GM18907 (cell line): ENCODE results near the gene MCF2L.
"Not testable (repeated sequence)": the region's sequence is repeated elsewhere in the genome, so short reads cannot be mapped to it uniquely, and the experiment has no call there.

Source experiments
- ATAC-seq: cut with Tn5 transposase; IDR thresholded peaks from one replicate; pipeline ENCODE4 v1.9.1; 2021; ENCODE audit warnings: mild to moderate bottlenecking, moderate library complexity; ENCODE audit not compliant: unreplicated experiment

The MCF2L gene

DNA sequence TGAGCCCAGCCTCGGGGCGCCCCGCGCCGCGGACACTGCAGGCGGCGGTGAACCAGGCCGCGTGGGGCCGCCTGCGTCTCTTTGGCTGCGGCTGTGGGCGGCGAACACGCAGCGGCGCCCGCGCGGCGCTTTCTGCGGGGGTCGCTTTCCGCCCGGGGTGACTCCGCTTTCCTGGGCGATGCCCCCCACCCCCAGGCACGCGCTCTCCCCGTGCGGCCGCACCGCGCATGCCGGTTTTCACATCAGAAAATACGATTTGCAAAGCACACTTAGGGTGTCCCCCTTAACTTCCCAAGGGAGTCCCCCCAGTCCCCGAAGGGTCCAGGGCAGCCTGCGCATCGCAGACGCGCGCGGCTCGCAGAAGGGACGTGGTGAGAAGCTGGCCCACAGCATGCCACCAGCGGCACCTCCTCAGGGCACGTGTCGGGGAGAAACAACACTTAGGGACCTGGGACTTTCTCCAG lies 141.9 kb downstream of the MCF2L start:
- no peak for ATAC-seq

DNA sequence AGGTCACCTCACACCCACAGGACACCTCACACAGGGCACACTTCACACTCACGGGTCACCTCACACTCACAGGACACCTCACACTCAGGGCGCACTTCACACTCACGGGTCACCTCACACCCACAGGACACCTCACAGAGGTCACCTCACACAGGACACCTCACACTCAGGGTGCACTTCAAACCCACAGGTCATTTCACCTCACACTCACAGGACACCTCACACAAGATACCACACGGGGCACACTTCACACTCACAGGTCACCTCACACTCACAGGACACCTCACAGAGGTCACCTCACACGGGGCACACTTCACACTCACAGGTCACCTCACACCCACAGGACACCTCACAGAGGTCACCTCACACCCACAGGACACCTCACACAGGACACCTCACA lies 142.8 kb downstream of the MCF2L start:
- not testable (repeated sequence) for ATAC-seq

DNA sequence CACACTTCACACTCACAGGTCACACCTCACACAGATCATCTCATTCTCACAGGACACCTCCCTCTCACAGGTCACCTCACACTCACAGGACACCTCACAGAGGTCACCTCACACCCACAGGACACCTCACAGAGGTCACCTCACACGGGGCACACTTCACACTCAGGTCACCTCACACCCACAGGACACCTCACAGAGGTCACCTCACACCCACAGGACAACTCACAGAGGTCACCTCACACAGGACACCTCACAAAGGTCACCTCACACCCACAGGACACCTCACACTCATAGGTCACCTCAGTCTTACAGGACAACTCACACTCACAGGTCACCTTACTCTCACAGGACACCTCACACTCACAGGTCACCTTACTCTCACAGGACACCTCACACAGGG lies 143.5 kb downstream of the MCF2L start:
- ATAC-seq: not testable (repeated sequence)

DNA sequence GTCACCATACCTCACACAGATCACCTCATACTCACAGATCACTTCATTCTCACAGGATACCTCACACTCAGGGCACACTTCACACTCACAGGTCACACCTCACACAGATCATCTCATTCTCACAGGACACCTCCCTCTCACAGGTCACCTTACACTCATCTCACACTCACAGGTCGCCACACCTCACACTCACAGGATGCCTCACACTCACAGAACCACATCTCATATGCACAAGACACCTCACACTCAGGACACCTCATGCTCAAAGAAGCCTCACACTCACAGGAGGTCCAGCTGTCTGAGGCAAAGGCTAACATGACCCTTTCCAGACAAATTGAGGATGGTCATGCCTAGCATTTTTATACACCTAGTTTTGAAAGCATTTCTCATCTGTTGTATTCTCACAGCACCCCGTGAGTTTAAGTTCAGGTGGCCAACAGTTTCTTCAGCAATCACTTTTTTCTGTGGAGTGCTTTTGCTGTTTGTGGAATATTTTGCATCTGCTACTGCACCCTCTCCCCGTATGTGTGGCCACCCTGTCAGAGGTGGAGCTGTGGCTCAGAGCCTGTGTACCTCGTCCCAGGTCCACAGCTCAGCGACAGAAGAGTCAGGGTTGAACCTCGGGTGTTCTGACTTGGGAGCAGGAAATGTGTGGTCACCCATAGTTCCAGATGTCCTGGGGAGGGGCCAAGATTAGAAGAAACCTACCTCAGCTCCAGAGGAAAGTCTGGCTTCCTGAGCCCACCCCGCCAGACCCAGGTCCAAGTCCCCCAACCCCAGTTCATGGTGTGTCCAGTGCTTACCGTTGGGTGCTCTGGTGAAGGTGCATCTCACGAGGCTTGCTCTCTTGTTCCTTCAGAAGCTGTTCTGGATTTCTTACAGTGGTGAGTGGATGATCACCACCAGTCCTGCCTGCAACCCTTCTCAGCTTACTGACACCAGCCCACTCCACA lies 144.2 kb downstream of the MCF2L start:
- ATAC-seq: no peak

DNA sequence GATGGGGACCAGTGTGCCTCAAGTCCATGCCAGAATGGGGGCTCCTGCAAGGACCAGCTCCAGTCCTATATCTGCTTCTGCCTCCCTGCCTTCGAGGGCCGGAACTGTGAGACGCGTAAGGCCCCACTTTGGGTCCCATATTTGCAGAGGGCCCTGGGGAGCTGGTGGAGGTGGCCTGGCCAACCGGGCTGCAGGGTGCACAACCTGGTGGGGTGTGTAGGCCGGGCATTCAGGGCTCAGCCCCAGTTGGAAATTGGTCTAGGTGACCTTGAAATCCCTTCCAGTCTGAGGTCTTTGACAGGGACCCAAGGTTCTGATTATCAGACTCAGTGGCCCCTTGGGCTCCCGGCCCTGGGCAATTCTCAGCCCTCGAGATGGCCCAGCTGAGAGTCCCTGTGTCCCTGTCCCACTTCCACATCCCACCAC lies 144.8 kb downstream of the MCF2L start:
- ATAC-seq: no peak

DNA sequence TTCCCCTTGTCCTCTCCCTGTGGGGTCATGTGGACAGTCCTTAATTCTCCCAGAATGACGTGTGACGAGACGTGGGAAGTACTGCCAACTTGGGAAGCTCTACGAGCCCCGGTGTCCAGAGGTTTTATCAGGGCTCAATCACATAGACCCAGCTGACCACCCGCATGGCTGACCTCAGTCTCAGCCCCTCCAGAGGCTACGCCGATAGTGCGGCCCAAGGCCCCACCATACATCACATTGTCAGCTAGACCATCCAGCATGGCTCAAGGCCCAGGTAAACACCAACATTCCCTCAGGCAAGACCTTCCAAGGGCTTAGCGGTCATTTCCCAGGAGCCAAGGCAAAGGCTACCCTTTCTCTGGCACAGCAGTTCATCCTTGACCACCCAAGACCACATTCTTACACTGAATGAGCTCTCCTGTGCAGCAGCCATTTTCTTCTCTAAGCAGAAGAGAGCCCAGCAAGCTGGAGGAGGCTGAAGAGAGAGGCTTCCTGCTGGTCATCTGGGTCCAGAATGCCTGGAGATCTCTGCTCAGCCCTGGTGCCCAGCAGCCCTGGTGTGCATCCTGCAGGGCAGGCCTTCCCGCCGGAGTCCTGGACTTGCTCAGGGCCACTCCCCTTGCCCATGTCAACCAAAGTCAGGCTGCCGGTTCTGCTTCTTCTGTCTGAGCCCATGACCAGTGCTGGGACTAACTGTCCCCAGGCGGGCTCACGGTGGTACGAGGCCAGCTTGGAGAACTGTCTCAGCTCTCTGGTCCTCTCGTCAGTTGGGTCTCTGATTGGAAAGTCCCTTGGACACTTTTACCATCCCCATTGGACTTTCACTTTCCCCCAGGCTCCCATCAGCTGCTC lies 145.7 kb downstream of the MCF2L start:
- no peak for ATAC-seq

DNA sequence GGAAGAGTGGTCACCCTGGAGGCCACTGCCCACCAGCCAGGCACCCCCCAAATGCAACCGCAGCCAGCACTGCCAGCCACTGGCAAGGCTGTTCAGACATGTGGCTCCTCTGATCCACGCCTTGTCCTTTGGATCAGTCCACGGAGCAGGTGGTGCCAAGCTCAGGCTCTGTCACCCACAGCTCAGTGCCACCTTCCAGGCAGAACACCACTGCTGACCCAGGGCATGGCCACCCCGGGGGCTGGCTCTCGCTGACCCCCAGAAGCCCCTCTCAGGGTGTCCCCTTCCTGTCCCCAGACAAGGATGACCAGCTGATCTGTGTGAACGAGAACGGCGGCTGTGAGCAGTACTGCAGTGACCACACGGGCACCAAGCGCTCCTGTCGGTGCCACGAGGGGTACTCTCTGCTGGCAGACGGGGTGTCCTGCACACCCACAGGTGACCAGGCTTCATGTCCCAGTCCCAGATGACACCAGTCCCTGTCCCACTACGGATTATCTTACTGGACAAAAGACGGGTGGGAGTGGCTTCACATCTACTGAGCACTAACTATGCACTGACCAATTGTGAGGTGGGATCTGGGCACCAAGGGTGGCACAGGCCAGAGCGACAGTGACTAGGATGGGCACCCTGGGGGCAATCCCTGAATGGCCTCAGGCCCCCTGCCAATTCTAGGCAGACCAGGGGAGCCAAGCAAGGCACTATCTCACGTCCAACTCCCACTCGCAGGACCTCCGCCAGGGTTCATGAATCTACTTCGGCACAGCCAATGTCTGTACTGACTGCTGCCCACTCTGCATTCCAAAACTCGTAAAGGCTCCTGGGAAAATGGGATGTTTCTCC lies 146.6 kb downstream of the MCF2L start:
- ATAC-seq: no peak

DNA sequence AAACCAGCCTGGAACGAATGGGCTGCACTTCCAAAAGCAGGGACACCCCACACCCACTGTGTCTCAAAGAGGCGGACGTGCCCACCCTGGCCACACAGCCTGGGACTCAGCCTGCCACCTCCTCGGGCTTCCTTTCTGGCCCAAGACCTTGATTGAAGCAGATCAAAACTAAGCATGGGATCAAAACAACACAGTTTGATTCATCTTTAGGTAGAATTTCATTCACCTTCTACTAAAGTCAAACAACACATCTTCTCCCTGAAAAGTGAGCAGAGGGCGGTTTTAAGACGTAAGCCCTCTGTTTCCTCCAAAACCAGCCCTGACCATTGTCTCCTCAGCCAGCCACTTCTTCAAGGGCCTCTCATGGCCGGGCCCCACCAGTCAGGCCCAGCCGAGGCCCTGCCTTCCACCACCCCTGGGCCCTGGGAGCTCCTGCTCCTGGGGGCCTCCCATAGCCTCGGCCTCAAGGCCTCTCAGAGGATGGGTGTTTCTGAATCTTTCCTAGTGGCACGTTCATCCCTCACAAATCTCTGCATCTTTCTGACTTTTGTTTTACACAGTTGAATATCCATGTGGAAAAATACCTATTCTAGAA lies 147.3 kb downstream of the MCF2L start:
- ATAC-seq: no peak

DNA sequence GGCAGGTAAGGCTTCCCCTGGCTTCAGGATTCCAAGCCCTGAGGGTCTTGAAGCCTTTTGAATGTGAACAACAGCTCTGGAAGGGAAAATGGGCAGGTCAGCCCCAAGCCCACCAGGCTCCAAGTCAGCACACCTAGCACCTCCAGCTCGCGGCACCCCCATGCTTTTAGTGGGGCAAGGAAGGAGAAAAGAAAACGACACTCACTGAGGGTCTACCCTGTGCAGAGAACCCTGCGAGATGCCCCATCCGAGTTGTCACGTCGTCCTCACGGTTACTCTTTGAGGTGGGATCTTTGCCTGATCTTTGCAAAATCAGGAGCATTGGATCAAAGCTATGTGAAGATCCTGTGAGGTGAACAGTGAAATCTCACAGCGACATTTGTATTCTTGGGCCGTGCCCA lies 147.9 kb downstream of the MCF2L start:
- no peak for ATAC-seq

DNA sequence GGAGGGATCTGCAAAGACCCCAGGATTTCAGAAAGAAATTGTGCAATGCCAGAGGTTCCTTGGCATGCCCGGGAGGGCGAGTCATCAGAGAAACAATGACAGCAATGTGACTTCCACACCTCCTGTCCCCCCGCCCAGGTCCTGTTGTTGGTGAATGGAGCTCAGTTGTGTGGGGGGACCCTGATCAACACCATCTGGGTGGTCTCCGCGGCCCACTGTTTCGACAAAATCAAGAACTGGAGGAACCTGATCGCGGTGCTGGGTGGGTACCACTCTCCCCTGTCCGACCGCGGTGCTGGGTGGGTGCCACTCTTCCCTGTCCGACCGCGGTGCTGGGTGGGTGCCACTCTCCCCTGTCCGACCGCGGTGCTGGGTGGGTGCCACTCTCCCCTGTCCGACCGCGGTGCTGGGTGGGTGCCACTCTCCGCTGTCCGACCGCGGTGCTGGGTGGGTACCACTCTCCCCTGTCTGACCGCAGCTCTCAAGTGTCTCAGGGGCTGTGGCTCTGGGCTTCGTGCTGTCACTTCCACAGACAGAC lies 148.4 kb downstream of the MCF2L start:
- ATAC-seq: no peak

DNA sequence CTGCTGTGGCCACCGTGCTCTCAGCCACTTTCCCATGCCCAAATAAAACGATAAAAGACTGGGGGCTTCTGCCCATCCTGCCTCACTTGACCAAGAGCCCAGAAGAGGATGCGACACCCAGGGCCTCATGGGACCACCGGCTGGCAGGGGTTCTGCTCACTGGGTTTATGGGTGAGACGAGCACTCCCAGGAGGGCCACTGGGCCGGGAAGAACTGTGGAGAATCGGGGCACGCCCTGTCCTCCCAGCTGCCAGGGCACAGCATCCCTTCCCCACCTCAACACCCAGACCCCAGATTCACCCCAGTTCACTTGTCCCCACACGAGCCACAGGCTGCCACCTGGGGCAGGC lies 148.9 kb downstream of the MCF2L start:
- ATAC-seq: no peak

DNA sequence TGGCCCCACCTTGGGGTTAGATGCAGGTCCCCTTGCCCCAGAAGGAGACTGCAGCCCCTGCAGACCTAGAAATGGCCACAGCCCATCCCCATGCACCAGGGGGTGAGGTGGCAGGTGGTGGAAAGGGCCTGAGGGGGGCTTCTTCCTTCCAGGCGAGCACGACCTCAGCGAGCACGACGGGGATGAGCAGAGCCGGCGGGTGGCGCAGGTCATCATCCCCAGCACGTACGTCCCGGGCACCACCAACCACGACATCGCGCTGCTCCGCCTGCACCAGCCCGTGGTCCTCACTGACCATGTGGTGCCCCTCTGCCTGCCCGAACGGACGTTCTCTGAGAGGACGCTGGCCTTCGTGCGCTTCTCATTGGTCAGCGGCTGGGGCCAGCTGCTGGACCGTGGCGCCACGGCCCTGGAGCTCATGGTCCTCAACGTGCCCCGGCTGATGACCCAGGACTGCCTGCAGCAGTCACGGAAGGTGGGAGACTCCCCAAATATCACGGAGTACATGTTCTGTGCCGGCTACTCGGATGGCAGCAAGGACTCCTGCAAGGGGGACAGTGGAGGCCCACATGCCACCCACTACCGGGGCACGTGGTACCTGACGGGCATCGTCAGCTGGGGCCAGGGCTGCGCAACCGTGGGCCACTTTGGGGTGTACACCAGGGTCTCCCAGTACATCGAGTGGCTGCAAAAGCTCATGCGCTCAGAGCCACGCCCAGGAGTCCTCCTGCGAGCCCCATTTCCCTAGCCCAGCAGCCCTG lies 149.4 kb downstream of the MCF2L start:
- no peak for ATAC-seq

DNA sequence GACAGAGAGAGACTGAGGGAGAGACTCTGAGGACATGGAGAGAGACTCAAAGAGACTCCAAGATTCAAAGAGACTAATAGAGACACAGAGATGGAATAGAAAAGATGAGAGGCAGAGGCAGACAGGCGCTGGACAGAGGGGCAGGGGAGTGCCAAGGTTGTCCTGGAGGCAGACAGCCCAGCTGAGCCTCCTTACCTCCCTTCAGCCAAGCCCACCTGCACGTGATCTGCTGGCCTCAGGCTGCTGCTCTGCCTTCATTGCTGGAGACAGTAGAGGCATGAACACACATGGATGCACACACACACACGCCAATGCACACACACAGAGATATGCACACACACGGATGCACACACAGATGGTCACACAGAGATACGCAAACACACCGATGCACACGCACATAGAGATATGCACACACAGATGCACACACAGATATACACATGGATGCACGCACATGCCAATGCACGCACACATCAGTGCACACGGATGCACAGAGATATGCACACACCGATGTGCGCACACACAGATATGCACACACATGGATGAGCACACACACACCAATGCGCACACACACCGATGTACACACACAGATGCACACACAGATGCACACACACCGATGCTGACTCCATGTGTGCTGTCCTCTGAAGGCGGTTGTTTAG lies 150.3 kb downstream of the MCF2L start:
- no peak for ATAC-seq

DNA sequence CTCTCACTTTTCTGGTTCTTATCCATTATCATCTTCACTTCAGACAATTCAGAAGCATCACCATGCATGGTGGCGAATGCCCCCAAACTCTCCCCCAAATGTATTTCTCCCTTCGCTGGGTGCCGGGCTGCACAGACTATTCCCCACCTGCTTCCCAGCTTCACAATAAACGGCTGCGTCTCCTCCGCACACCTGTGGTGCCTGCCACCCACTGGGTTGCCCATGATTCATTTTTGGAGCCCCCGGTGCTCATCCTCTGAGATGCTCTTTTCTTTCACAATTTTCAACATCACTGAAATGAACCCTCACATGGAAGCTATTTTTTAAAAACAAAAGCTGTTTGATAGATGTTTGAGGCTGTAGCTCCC lies 150.8 kb downstream of the MCF2L start:
- ATAC-seq: no peak

DNA sequence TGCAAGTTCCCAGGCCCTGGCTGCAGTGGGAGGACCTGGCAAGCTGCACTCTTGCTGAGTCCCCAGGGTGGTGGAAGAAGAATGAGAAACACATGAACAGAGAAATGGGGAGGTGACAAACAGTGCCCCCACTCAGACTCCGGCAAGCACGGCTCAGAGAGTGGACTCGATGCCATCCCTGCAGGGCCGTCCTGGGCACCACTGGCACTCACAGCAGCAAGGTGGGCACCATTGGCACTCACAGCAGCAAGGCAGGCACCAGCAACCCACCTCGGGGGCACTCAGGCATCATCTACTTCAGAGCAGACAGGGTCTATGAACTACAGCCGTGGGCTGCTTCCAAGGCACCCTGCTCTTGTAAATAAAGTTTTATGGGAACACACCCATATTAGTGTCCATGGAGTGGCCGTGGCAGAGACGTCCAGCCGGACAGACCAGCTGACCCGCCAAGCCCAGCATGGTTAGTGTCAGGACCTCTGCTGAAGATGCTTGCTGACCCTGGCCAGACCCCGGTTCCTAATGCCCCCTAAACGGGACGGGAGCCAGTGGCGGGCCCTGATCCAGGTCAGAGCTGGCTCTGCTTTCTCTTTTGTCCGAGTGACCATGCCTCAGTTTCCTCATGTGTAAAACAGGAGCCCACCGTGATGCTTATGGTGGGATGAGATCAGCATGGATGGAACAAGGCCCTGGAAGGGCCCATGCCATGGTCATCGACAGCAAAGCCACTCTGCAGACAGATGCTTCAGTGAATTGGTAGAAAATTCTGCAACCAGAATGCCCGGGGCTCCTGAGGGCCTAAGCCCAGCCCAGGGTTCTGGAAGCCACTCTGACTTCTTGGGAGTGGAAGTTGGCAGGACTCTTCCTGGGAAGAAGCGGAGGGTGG lies 151.5 kb downstream of the MCF2L start:
- no peak for ATAC-seq

DNA sequence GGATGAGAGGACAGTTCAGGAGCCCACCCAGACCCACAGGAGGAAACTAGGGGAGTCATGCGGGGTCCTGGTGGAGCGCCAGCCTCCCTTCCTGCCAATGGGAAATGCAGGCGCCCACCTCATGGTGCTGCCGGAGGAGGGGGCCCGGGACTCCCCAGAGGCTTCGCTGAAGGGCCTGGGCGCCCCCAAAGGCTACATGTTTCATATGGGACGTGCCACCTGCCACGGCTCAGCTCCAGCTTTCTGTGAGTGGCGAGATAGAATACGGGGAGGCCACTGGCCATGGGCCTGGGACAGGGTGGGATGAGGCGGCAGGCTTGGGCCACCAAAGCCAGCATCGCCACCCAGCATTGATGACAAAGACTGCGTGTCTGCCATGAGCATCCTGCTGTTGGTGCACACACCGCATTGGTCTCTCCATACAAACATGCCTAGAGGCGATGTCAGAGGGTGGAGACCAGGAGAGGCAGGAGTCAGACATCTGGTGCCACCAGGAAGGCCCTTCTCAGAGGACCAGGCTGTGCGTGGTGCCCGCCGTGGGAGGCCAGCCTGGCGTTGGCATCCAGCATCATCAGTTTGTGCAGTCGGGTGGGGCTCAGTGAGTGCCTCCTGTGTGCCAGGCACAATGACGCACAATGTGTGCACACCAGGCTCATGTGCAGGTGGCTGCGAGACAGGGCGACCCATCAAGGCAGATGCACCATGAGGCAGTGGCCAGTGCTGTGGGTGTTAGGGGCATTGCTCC lies 152.3 kb downstream of the MCF2L start:
- ATAC-seq: no peak

DNA sequence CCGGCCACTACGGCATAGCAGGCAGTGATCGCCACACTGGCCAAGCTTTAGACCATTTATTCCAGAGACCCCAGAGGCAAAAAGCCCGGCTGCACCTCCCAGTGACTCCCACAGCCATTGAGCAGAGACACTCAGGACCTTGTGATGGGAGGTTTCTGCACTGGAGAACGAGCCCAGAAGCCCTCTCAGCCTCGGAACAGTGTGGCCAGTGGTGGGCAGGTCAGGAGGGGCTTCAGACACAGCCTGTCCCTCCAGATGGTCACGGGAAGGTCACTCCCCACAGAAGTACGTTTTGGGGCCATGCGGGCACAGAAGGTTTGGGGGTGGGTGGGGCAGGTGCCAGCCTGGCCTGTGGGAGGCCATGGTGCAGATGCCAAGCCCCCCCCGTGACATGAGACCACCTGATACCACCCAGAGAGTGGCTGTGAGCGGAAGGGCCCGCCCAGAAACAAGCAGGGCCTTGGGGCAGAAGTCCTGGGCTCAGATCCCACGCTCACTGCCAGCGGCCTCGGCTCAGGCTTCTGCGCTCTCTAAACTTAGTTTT lies 153.0 kb downstream of the MCF2L start:
- no peak for ATAC-seq
